Measurements from ENCODE around the gene NRG2. TPM values are rescaled to one million over a fixed set of nuclear protein-coding genes. Genes with fewer than 3 reads are reported as not detected.

Gene NRG2
- total RNA-seq, 1 experiment from 2014 or later, result 1.8 TPM

GRCh38 chr5:139949710-139950109 is 93.4 kb downstream of the NRG2 start:
- ChIA-PET CTCF (interaction anchor here (0.6 kb wide), 1 partner anchor 12 kb away, joined by 3 read pairs; no protein-coding TSS in a partner anchor), POLR2A (ENCODE audit: unreplicated experiment) (no interaction called here)
- H4K20me1 ChIP-seq (ENCODE audit: low read length), result no peaks in the 10 kb centered on the region
- DNase-seq (no peak), ATAC-seq (no peak)
- no peak for TF ChIP-seq EZH2phosphoT487 (IDR thresholded peaks at IDR 0.05; ENCODE audit: borderline replicate concordance, low read length)
- no peak for TF ChIP-seq CTCF (conservative IDR thresholded peaks at IDR 0.05; ENCODE audit: low read depth, low read length)
- no peak for TF ChIP-seq EZH2 (IDR thresholded peaks at IDR 0.05; ENCODE audit: low read length, unreplicated experiment)
- H3K27me3 ChIP-seq (ENCODE audit: low read length), result no peaks in the 10 kb centered on the region
- no TSS peak for BruUV-seq (replicated peaks)
- no peaks in the 10 kb centered on the region for H3K4me1 ChIP-seq (ENCODE audit: insufficient read depth, low read length)
- H3K4me3 ChIP-seq (ENCODE audit: low read length), result no peak overlapping the region
- no peaks in the 10 kb centered on the region for H3F3A ChIP-seq (ENCODE audit: low read length, unreplicated experiment)
- intact Hi-C loops (cut with micrococcal nuclease), result no loop called here
- H3K36me3 ChIP-seq (ENCODE audit: low read depth, low read length), result no peaks in the 10 kb centered on the region
- no peak overlapping the region for H2AFZ ChIP-seq (ENCODE audit: low read length)
- no peak overlapping the region for H3K9ac ChIP-seq (ENCODE audit: low read length)
- no peaks in the 10 kb centered on the region for H3K9me2 ChIP-seq (replicated peaks; ENCODE audit: low read length)
- no peaks in the 10 kb centered on the region for H3K79me2 ChIP-seq (ENCODE audit: low read length)
- no peak overlapping the region for H3K27ac ChIP-seq (ENCODE audit: low read length)
- no peak overlapping the region for H3K4me2 ChIP-seq (ENCODE audit: low read length)
- H3K9me3 ChIP-seq (ENCODE audit: low read length), result no peaks in the 10 kb centered on the region

DNA sequence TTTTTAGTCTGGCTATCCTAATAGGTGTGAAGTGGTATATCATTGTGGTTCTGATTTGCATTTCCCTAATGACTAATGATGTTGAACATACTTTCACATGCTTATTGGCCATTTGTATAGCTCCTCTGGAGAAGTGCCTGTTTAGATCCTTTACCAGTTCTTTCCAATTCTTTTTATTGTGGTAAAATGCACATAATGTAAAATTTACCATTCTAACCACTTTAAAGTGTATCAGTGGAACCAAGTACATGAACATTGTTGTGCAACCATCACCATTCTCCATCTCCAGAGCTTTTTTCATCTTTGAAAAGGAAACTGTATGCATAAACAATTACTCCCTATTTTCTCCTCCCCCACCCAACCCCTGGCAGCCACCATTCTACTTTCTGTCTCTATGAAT is 95.4 kb downstream of the NRG2 start:
- Histone ChIP-seq H3K4me2 (ENCODE audit: low read length) (no peak overlapping the region), H3K36me3 (ENCODE audit: low read depth, low read length) (no peaks in the 10 kb centered on the region), H3K9me3 (ENCODE audit: low read length) (no peaks in the 10 kb centered on the region), H3K4me3 (ENCODE audit: low read length) (no peak overlapping the region), H3K9ac (ENCODE audit: low read length) (no peak overlapping the region), H3K27ac (ENCODE audit: low read length) (no peak overlapping the region), H3K9me2 (replicated peaks; ENCODE audit: low read length) (no peaks in the 10 kb centered on the region), H3K27me3 (ENCODE audit: low read length) (no peaks in the 10 kb centered on the region), H3K79me2 (ENCODE audit: low read length) (no peaks in the 10 kb centered on the region), H4K20me1 (ENCODE audit: low read length) (no peaks in the 10 kb centered on the region), H3K4me1 (ENCODE audit: insufficient read depth, low read length) (no peaks in the 10 kb centered on the region), H3F3A (ENCODE audit: low read length, unreplicated experiment) (no peaks in the 10 kb centered on the region), H2AFZ (ENCODE audit: low read length) (no peak overlapping the region)
- no TSS peak for BruUV-seq (replicated peaks)
- POLR2A ChIA-PET (ENCODE audit: unreplicated experiment), result no interaction called here
- CTCF ChIA-PET, result no interaction called here
- no peak for DNase-seq
- intact Hi-C loops (cut with micrococcal nuclease), result no loop called here
- no peak for TF ChIP-seq EZH2phosphoT487 (IDR thresholded peaks at IDR 0.05; ENCODE audit: borderline replicate concordance, low read length)
- TF ChIP-seq CTCF (conservative IDR thresholded peaks at IDR 0.05; ENCODE audit: low read depth, low read length), result no peak
- no peak for TF ChIP-seq EZH2 (IDR thresholded peaks at IDR 0.05; ENCODE audit: low read length, unreplicated experiment)
- no peak for ATAC-seq

- Histone ChIP-seq H3K4me3 (ENCODE audit: low read length) (no peak overlapping the region), H3K9me3 (ENCODE audit: low read length) (no peaks in the 10 kb centered on the region), H3K27ac (ENCODE audit: low read length) (no peak overlapping the region), H3K4me1 (ENCODE audit: insufficient read depth, low read length) (no peaks in the 10 kb centered on the region), H4K20me1 (ENCODE audit: low read length) (no peaks in the 10 kb centered on the region), H2AFZ (ENCODE audit: low read length) (no peak overlapping the region), H3F3A (ENCODE audit: low read length, unreplicated experiment) (no peaks in the 10 kb centered on the region), H3K4me2 (ENCODE audit: low read length) (no peak overlapping the region), H3K9ac (ENCODE audit: low read length) (no peak overlapping the region), H3K9me2 (replicated peaks; ENCODE audit: low read length) (no peaks in the 10 kb centered on the region), H3K36me3 (ENCODE audit: low read depth, low read length) (no peaks in the 10 kb centered on the region), H3K79me2 (ENCODE audit: low read length) (no peaks in the 10 kb centered on the region), H3K27me3 (ENCODE audit: low read length) (0 out of 2 replicates have a peak, but pooled peaks cover 4% of the 10 kb centered on the region)
- DNase-seq, result no peak
- intact Hi-C loops (cut with micrococcal nuclease), result no loop called here
- TF ChIP-seq CTCF (conservative IDR thresholded peaks at IDR 0.05; ENCODE audit: low read depth, low read length), result no peak
- no peak for TF ChIP-seq EZH2 (IDR thresholded peaks at IDR 0.05; ENCODE audit: low read length, unreplicated experiment)
- TF ChIP-seq EZH2phosphoT487 (IDR thresholded peaks at IDR 0.05; ENCODE audit: borderline replicate concordance, low read length), result no peak
- ATAC-seq, result no peak
- no TSS peak for BruUV-seq (replicated peaks)
- ChIA-PET POLR2A (ENCODE audit: unreplicated experiment) (no interaction called here), CTCF (no interaction called here)
Measured at GRCh38 chr5:139946440-139946839, 96.7 kb downstream of the NRG2 start.

Data from PC-3 (cell line).